ENCODE measurements around the gene ARHGEF19. TPM values are rescaled to one million over a fixed set of nuclear protein-coding genes. Genes with fewer than 3 reads are reported as not detected.

Gene ARHGEF19
- total and polyA plus RNA-seq, 2 of the 13 experiments (the other 11 are each of a cell fraction or from before 2014, with no cell fraction given) = 1.7 to 1.8 TPM

- TF ChIP-seq ZFY (CRISPR knock-in tag; IDR thresholded peaks at IDR 0.05) (peak; percentile 22; the same call in 1 of the 2 replicates), NFYC (CRISPR knock-in tag; IDR thresholded peaks at IDR 0.05) (peak; percentile 55), ZNF274 (CRISPR knock-in tag; IDR thresholded peaks at IDR 0.05) (0 out of 2 replicates have a peak, but pooled peaks have one; percentile 37), HIC2 (CRISPR knock-in tag; IDR thresholded peaks at IDR 0.05; ENCODE audit: low read depth) (peak; percentile 87), RARA (CRISPR knock-in tag; IDR thresholded peaks at IDR 0.05) (no peak), KAT7 (CRISPR knock-in tag; IDR thresholded peaks at IDR 0.05; ENCODE audit: borderline replicate concordance) (peak; percentile 38; the same call in 1 of the 2 replicates), HOXA3 (CRISPR knock-in tag; IDR thresholded peaks at IDR 0.05) (peak; percentile 17; the same call in 1 of the 2 replicates), ELF1 (CRISPR knock-in tag; IDR thresholded peaks at IDR 0.05) (0 out of 2 replicates have a peak, but pooled peaks have one; percentile 27)
These were observed 4.8 kb upstream of the ARHGEF19 start (continued) for GRCh38 chr1:16217061-16217785.

DNA sequence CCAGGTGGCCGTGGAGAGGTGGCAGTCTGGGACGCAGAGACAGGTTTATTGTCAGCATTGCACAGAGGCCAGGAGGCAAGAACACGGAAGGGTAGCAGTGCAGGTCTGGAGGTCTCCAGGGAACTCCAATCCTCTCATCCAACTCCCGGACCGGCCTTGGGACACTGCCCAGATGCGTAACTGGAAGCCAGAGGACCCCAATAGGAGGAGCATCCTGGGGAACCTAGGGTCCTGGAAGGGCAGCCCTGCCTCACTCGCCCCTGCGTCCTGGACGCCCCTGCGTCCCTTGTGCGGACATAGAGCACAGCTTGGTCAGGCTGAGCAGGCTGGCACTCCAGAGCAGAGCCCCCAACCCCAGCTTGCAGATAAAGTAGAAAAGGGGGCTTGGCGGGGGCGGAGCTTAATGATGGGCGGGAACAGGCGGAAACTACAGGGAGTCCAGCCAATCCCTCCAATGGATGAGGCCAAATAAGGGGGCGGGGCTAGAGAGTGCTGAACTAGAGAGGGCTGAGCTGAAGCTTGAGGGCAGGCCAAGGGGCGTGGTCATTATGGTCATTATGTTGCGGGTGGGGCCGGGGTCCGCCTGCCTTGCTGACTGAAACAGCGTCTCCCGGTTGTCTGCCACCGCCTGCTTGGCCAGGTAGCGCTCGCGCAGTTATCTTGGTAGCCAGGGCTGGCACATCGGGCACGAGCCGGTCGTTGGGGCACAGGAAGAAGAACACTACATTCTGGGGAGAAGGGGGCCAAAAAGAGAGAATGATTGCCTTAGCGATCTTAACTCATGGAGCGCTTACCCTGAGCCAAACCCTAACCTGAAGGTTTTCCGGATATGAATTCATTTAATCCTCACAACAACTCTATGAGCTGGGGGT lies 3.7 kb upstream of the ARHGEF19 start:
- H3K79me2 ChIP-seq (ENCODE audit: insufficient read depth, low read length) = no peaks in the 10 kb centered on the region
- H4K20me1 ChIP-seq (ENCODE audit: insufficient read depth, low read length) = no peaks in the 10 kb centered on the region
- ChIA-PET POLR2A (interaction anchor here (1.2 to 1.8 kb wide), 2 partner anchors 9 to 10 kb away, joined by 3 to 19 read pairs; no protein-coding TSS in a partner anchor), CTCF (ENCODE audit: low intra/inter-chr PET ratio, low total read pairs) (no interaction called here)
- H2AFZ ChIP-seq (ENCODE audit: low read length) = no peak overlapping the region
- no peak overlapping the region for H3K27ac ChIP-seq (ENCODE audit: extremely low read length, insufficient read depth, low read length)
- 55% methylated on average over 28 of the region's 33 CpGs for WGBS (ENCODE audit: low lambda C conversion rate)
- H3K27me3 ChIP-seq (ENCODE audit: control insufficient read depth in 1 of 2, insufficient read depth in 2 of 2, low read length in 2 of 2) = peaks cover under 1 to 14% of the 10 kb centered on the region in 2 experiments; a peak in 3 of 5 replicates
- no TSS peak for BruUV-seq (replicated peaks)
- H3K4me2 ChIP-seq (ENCODE audit: low read depth, low read length) = peak overlapping the region; percentile 94
- DNase-seq (ENCODE audit: low spot score) (peak; percentile 61), ATAC-seq (0 out of 3 replicates have a peak, but pooled peaks have one; percentile 5), FAIRE-seq (no peak)
- peak overlapping the region in 1 of 3 experiments; percentile 78; a peak in 1 of 6 replicates for H3K4me3 ChIP-seq (replicated peaks in 1 of 3; ENCODE audit: insufficient read depth in 1 of 3, low read depth in 2 of 3, low read length in 3 of 3)
- in situ Hi-C loops (cut with HindIII; ENCODE audit: extremely low pct_ligation_motif_present, low pct_unique_long_range_greater_than_20kb) = no loop called here
- H3K36me3 ChIP-seq (replicated peaks in 1 of 2; ENCODE audit: control insufficient read depth in 1 of 2, insufficient read depth in 2 of 2, low read length in 2 of 2) = no peaks in the 10 kb centered on the region
- peaks cover 40% of the 10 kb centered on the region for H3K4me1 ChIP-seq (ENCODE audit: insufficient read depth, low read length)
- H3K9me3 ChIP-seq (ENCODE audit: low read length) = no peaks in the 10 kb centered on the region
- intact Hi-C loops (cut with micrococcal nuclease; ENCODE audit: unreplicated experiment) = no loop called here
- H3K9ac ChIP-seq (ENCODE audit: insufficient read depth, low read depth, low read length) = no peak overlapping the region
- TF ChIP-seq MLLT10 (CRISPR knock-in tag; IDR thresholded peaks at IDR 0.05) (no peak), EHMT2 (IDR thresholded peaks at IDR 0.05; ENCODE audit: borderline replicate concordance, low read depth, low read length) (no peak), ZNF589 (CRISPR knock-in tag; conservative IDR thresholded peaks at IDR 0.05) (no peak), BHLHE40 (IDR thresholded peaks at IDR 0.05; ENCODE audit: low read length) (no peak), ZNF713 (CRISPR knock-in tag; IDR thresholded peaks at IDR 0.05) (no peak), NBN (conservative IDR thresholded peaks at IDR 0.05) (no peak), RBM22 (optimal IDR thresholded peaks at IDR 0.05; ENCODE audit: low read length) (no peak), REPIN1 (CRISPR knock-in tag; IDR thresholded peaks at IDR 0.05; ENCODE audit: borderline replicate concordance, low read depth) (no peak), ZNF558 (CRISPR knock-in tag; IDR thresholded peaks at IDR 0.05; ENCODE audit: borderline replicate concordance) (no peak), CEBPG (CRISPR knock-in tag; IDR thresholded peaks at IDR 0.05) (no peak), SP5 (CRISPR knock-in tag; IDR thresholded peaks at IDR 0.05; ENCODE audit: borderline replicate concordance, low read depth) (no peak), PITX1 (CRISPR knock-in tag; IDR thresholded peaks at IDR 0.05) (no peak)
- TF ChIP-seq, protein P1, sequence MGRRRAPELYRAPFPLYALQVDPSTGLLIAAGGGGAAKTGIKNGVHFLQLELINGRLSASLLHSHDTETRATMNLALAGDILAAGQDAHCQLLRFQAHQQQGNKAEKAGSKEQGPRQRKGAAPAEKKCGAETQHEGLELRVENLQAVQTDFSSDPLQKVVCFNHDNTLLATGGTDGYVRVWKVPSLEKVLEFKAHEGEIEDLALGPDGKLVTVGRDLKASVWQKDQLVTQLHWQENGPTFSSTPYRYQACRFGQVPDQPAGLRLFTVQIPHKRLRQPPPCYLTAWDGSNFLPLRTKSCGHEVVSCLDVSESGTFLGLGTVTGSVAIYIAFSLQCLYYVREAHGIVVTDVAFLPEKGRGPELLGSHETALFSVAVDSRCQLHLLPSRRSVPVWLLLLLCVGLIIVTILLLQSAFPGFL (CRISPR knock-in tag; IDR thresholded peaks at IDR 0.05) = no peak

All from HepG2 (cell line).